Hepatic stellate cell (primary cell): ENCODE measurements around the gene TMC2.
"Not testable (repeated sequence)": the region's sequence is repeated elsewhere in the genome, so short reads cannot be mapped to it uniquely, and the experiment has no call there.

ENCODE experiments used
- DNase-seq: peaks from one replicate; pipeline ENCODE4 v3.0.0; 2011; ENCODE audit warnings: low spot score

Gene TMC2

GRCh38 chr20:2663887-2664719 is 127.7 kb downstream of the TMC2 start, which contains the start of gene IDH3B:
IDH3B (minus strand) TSS chr20:2664216; CDS start chr20:2664188, 28 bp downstream.
- peak; percentile 92 for DNase-seq

- no peak for DNase-seq
These were observed 135.6 kb downstream of the TMC2 start for GRCh38 chr20:2671977-2672376.

- no peak for DNase-seq
These were observed 136.1 kb downstream of the TMC2 start for GRCh38 chr20:2672446-2672845.

GRCh38 chr20:2673453-2673852 is 137.1 kb downstream of the TMC2 start:
- no peak for DNase-seq

GRCh38 chr20:2680046-2680445 is 143.7 kb downstream of the TMC2 start:
- DNase-seq: no peak

- DNase-seq: not testable (repeated sequence)
These were observed 145.7 kb downstream of the TMC2 start for GRCh38 chr20:2682040-2682439.

GRCh38 chr20:2684817-2685216 is 148.4 kb downstream of the TMC2 start:
- DNase-seq: not testable (repeated sequence)

- no peak for DNase-seq
These were observed 151.1 kb downstream of the TMC2 start for GRCh38 chr20:2687514-2687913.

GRCh38 chr20:2688041-2688591 is 151.7 kb downstream of the TMC2 start:
- DNase-seq: peak; percentile 48

- no peak for DNase-seq
These were observed 153.8 kb downstream of the TMC2 start for GRCh38 chr20:2690213-2690612.

GRCh38 chr20:2690718-2691117 is 154.3 kb downstream of the TMC2 start:
- DNase-seq: no peak

- no peak for DNase-seq
These were observed 154.8 kb downstream of the TMC2 start for GRCh38 chr20:2691127-2691526.
